ENCODE results near the gene CDH23. TPM values are rescaled to one million over a fixed set of nuclear protein-coding genes. Genes with fewer than 3 reads are reported as not detected.
A peak's percentile ranks its signal among the peaks of the same experiment; 100 is the strongest.

Gene CDH23
- total and polyA plus RNA-seq, 5 donors, result 2.4 to 6.3 (median 5.2) TPM

DNA sequence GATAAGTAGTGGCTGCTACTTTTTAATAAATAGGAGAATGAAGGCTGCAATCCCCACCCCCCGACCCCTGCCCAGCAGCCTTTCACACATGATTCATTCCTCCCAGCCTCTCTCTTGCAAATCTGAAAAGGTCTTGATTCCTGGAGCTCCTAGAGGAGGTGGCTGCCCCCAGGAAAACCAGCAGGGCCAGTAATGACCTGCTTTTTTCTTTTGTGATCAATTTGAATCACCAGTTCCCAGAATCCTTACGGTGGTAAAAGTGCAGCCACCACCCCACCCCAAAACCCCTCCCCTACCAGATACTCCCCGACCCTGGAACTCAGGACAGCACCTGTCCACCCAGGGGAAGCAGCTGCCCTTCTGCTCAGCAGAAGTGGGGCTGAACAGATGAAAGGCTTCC, 213.9 kb downstream of the CDH23 start:
- Histone ChIP-seq H3K4me1 (ENCODE audit: control insufficient read depth, insufficient read depth, low read length) (peaks cover 10% of the 10 kb centered on the region), H3K27me3 (ENCODE audit: control insufficient read depth, insufficient read depth) (no peaks in the 10 kb centered on the region), H3K9me3 (ENCODE audit: control insufficient read depth, low read length) (no peaks in the 10 kb centered on the region), H3K4me3 (ENCODE audit: low read length) (no peak overlapping the region), H3K27ac (ENCODE audit: low read length) (no peak overlapping the region)
- DNase-seq (no peak), ATAC-seq (no peak)
- intact Hi-C loops (cut with DNase I), result no loop called here
- 60% methylated on average over 3 of the region's 3 CpGs for WGBS

DNA sequence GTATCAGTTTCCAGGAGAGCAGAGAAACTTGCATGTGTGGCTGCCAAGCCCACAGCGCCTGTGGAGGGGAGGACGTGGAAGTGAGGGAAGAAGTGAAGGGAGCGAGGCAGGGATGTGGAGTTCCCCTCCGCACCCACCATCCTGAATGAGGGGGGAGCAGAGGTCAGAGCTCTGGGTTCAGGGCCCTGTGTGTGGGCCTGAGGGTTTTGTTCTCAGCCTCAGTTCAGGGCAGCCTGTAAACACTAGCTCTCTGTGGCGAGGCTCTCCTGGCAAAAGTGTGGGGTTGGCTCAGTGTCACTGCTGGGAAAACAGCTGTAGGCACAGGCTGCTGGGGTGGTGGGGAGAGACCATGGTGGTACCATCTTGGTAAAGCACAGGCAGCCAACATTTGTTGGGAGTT, 214.4 kb downstream of the CDH23 start:
- no peak overlapping the region for H3K27ac ChIP-seq (ENCODE audit: low read length)
- no peaks in the 10 kb centered on the region for H3K9me3 ChIP-seq (ENCODE audit: control insufficient read depth, low read length)
- no peak for DNase-seq
- no peaks in the 10 kb centered on the region for H3K27me3 ChIP-seq (ENCODE audit: control insufficient read depth, insufficient read depth)
- intact Hi-C loops (cut with DNase I), result no loop called here
- WGBS, result 80% methylated on average over 5 of the region's 5 CpGs
- H3K4me3 ChIP-seq (ENCODE audit: low read length), result no peak overlapping the region
- H3K4me1 ChIP-seq (ENCODE audit: control insufficient read depth, insufficient read depth, low read length), result peaks cover 10% of the 10 kb centered on the region
- no peak for ATAC-seq

DNA sequence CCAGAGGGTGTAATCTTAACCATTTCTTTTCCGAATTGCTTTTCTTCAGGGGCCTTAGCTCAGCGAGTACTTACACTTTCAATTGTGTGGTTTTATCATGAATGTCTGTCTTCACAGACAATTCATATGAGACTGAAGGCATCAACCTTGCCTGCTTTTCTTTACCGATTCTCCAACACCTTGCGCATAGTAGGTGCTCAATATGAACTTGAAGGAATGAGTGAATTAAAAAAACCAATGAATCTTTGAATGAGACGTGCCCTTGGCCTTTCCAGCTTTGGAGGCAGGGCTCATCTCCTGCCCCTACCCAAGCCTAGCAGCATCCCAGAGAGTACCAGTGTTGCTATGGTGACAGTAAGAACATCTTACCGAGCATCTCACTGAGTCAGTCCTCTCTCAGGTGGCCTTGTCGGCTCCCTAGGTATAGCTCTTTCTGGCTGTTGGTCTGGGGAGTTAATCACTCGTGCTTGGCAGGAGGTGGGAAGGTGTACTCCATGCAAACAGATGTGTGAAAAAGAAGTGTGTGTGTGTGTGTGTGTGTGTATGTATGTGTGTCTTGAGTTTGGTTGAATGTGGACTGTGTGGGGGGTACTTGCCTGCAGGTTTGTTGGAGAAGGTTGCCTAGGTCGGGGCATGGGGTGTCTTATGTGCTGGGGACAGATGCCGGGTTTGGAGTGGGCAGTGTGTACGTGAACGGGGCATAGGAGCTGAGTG, 215.1 kb downstream of the CDH23 start:
- Histone ChIP-seq H3K9me3 (ENCODE audit: control insufficient read depth, low read length) (no peaks in the 10 kb centered on the region), H3K27me3 (ENCODE audit: control insufficient read depth, insufficient read depth) (no peaks in the 10 kb centered on the region), H3K27ac (ENCODE audit: low read length) (no peak overlapping the region), H3K4me1 (ENCODE audit: control insufficient read depth, insufficient read depth, low read length) (peaks cover 10% of the 10 kb centered on the region), H3K4me3 (ENCODE audit: low read length) (no peak overlapping the region)
- no peak for ATAC-seq
- intact Hi-C loops (cut with DNase I), result no loop called here
- no peak for DNase-seq
- 84% methylated on average over 12 of the region's 12 CpGs for WGBS

DNA sequence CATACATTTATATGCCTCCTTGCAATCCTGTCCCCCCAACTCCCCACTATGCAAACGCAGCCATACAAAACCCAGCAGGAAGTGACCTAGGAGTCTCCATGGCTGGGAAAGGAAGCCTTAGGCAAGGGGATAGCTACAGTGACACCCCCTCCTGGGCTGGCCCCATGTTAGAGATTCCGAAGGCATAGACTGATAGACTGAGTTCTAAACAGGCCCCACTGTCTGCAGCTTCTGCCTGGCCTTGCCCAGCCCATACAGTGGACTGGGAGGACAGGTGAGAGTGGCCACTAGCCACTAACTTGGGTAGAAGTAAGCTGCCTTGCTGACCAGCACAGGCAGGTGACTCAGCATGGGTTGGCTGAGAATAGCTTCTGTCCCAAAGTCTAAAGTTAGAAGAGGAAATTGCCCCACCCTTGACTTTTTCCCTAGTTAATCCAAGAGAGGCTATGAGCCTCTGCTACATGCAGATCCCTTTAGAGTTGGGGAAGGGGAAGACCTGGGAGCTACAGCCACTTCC, 216.6 kb downstream of the CDH23 start:
- Histone ChIP-seq H3K27ac (ENCODE audit: low read length) (no peak overlapping the region), H3K4me3 (ENCODE audit: low read length) (no peak overlapping the region), H3K9me3 (ENCODE audit: control insufficient read depth, low read length) (no peaks in the 10 kb centered on the region), H3K27me3 (ENCODE audit: control insufficient read depth, insufficient read depth) (no peaks in the 10 kb centered on the region), H3K4me1 (ENCODE audit: control insufficient read depth, insufficient read depth, low read length) (peaks cover 10% of the 10 kb centered on the region)
- peak in 1 of 3 donors; percentile 40 for DNase-seq
- peak; percentile 57 to 85 for ATAC-seq
- 62% methylated on average over 2 of the region's 2 CpGs for WGBS
- intact Hi-C loops (cut with DNase I), result no loop called here

DNA sequence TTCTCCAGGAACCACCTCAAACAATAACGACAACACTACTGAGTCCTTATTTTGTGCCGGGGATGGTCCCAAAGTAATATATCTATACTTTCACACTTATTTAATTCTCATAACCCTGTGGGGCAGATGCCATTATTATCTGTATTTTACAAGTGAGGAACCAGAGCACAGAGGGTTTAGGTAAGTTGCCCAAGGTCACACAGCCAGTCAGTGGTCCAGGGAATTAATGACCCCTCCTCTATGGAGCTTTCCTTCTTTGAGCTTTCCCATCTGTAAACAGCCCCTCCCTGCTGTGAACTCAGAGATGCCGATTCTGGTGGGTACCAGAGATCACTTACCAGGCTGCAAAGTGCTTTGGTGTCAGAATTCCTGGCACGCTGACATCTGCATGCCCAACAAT, 217.2 kb downstream of the CDH23 start:
- Histone ChIP-seq H3K9me3 (ENCODE audit: control insufficient read depth, low read length) (no peaks in the 10 kb centered on the region), H3K4me1 (ENCODE audit: control insufficient read depth, insufficient read depth, low read length) (peaks cover 10% of the 10 kb centered on the region), H3K27me3 (ENCODE audit: control insufficient read depth, insufficient read depth) (no peaks in the 10 kb centered on the region), H3K4me3 (ENCODE audit: low read length) (no peak overlapping the region), H3K27ac (ENCODE audit: low read length) (no peak overlapping the region)
- DNase-seq (no peak), ATAC-seq (no peak)
- 87% methylated on average over 4 of the region's 4 CpGs for WGBS
- intact Hi-C loops (cut with DNase I), result no loop called here

DNA sequence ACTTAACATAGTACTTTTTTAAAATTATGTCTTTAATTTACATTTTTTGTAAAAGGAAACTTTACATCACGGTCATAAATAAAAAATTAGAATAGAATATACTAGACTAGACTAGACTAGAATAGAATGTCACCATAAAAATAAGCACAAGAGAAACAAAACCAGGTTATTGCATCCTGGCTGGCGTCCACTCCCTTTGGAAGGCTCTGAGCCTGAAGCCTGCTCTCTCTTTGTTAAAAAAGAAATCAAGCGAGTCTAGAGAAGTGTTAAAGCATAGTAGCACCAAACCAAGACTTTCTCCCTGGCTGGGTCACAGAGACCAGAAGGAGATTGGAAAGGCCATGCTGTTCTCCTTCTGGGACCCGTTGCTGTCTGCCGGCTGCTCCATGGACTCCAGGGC, 218.2 kb downstream of the CDH23 start:
- H3K27me3 ChIP-seq (ENCODE audit: control insufficient read depth, insufficient read depth), result no peaks in the 10 kb centered on the region
- no peak for DNase-seq
- no peak overlapping the region for H3K4me3 ChIP-seq (ENCODE audit: low read length)
- ATAC-seq, result no peak
- intact Hi-C loops (cut with DNase I), result no loop called here
- 78% methylated on average over 5 of the region's 5 CpGs for WGBS
- peaks cover 10% of the 10 kb centered on the region for H3K4me1 ChIP-seq (ENCODE audit: control insufficient read depth, insufficient read depth, low read length)
- H3K9me3 ChIP-seq (ENCODE audit: control insufficient read depth, low read length), result no peaks in the 10 kb centered on the region
- no peak overlapping the region for H3K27ac ChIP-seq (ENCODE audit: low read length)

DNA sequence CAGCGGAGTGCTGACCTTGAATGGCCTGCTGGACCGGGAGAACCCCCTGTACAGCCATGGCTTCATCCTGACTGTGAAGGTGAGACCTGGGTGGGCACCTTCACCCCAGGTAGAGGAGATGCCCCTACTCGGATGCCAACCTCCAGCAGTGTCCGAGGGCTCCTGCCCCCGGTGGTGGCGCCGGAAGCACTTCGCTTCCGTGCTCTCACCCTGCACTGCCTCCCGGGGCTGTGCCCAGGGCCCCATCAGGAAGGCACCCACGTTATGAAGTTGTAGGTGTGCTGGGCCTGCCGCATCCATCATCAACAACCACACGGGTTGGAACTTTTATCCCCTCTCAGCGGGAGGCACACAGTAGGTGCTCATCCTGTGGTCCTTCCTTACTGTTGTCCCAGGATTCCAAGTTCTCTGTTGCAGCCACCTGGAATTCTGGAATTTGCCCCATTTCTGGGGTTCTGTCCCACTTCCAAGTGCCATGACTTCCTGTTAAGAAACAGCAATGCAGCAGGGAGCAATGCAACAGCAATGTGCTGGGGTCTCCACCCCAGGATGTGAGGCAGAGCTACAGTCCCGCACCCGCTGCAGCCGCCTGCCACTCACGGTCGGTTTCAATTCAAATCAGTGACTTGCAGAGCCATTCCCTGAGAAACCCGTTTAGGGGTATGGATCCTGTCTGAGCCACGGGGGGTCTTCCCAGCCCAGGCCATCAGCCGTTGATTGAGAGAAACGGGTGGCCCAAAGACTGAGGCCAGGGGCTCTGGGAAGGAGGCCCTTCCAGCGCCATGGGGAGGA, 219.0 kb downstream of the CDH23 start:
- no peak overlapping the region for H3K4me3 ChIP-seq (ENCODE audit: low read length)
- WGBS, result 90% methylated on average over 24 of the region's 24 CpGs
- no peaks in the 10 kb centered on the region for H3K27me3 ChIP-seq (ENCODE audit: control insufficient read depth, insufficient read depth)
- DNase-seq (no peak), ATAC-seq (no peak)
- H3K4me1 ChIP-seq (ENCODE audit: control insufficient read depth, insufficient read depth, low read length), result peaks cover 10% of the 10 kb centered on the region
- no peaks in the 10 kb centered on the region for H3K9me3 ChIP-seq (ENCODE audit: control insufficient read depth, low read length)
- intact Hi-C loops (cut with DNase I), result no loop called here
- no peak overlapping the region for H3K27ac ChIP-seq (ENCODE audit: low read length)

DNA sequence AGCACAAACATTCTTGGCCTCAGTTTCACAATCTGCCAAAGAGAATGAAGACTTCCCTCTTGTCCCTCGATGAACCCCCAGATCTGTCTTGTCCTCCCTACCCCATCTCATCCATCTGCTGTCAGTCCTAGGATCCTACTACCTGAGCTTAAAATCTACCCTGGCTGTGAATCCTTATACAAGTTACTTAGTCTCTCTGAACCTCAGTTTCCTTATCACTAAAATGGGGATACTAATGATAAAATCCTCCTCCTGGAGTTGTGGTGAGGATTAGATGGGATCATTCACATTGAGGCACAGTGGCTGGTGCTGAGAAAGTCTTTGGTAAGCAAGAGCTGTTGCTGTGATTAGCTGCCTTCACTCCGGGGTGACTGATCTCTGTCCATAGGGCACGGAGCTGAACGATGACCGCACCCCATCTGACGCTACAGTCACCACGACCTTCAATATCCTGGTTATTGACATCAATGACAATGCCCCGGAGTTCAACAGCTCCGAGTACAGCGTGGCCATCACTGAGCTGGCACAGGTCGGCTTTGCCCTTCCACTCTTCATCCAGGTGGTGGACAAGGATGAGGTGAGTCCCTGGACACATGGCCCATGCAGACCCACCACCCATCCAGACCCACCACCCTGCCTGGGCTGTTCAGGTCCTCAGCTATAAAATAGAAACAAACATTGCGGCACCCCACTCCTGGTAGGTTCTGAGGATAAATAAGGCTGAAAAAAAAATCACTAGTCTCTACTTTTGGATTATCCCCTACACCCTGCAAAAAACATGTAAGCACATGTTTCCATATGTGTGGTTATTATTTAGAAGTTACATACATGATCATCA, 220.3 kb downstream of the CDH23 start:
- Histone ChIP-seq H3K4me1 (ENCODE audit: control insufficient read depth, insufficient read depth, low read length) (peaks cover 18% of the 10 kb centered on the region), H3K9me3 (ENCODE audit: control insufficient read depth, low read length) (no peaks in the 10 kb centered on the region), H3K27ac (ENCODE audit: low read length) (no peak overlapping the region), H3K27me3 (ENCODE audit: control insufficient read depth, insufficient read depth) (no peaks in the 10 kb centered on the region), H3K4me3 (ENCODE audit: low read length) (no peak overlapping the region)
- no peak for DNase-seq
- ATAC-seq, result no peak
- WGBS, result 97% methylated on average over 12 of the region's 12 CpGs
- intact Hi-C loops (cut with DNase I), result no loop called here

DNA sequence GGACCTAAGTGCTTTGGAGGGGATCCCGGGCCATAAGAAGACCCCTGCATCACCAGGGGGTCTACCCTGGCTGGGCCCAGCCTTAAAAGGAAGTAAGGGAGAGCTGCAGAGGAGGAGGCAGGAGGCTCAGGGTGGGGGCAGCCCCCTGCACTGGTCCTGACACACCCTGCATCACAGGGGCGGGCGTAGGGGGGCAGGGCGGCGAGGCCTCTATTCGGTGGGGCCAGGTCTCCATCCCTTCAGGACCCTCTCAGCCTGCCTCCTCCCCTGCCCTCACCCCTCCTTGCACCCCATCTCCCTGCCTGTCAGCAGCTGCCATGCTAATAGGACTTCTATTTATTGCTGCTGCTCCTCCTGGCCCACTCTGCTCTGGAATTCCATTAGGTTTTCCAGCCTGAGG, 221.5 kb downstream of the CDH23 start:
- ATAC-seq, result no peak
- Histone ChIP-seq H3K9me3 (ENCODE audit: control insufficient read depth, low read length) (no peaks in the 10 kb centered on the region), H3K4me3 (ENCODE audit: low read length) (no peak overlapping the region), H3K4me1 (ENCODE audit: control insufficient read depth, insufficient read depth, low read length) (peaks cover 21% of the 10 kb centered on the region), H3K27me3 (ENCODE audit: control insufficient read depth, insufficient read depth) (no peaks in the 10 kb centered on the region), H3K27ac (ENCODE audit: low read length) (no peak overlapping the region)
- 91% methylated on average over 6 of the region's 6 CpGs for WGBS
- DNase-seq, result no peak
- intact Hi-C loops (cut with DNase I), result no loop called here

DNA sequence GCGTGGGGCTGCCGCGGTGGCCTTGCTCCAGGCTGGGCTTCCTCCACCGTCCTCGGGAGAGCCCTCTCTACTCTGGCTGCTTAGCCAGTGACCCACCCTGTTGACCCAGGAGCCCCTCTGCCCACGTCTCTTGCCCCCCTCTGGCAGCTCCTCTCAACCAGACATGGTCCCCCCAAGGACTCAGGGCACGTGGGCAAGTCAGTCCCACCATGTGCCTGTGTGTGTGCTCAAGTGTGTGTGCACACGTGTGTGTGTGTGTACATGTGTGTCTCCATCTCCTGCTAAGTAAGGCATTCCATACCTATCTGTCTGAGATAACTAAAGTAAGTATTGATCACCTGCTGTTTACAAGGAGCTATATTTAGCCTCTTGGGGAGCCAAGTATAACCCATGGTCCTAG, 221.9 kb downstream of the CDH23 start:
- H3K27me3 ChIP-seq (ENCODE audit: control insufficient read depth, insufficient read depth), result no peaks in the 10 kb centered on the region
- no peak for ATAC-seq
- 83% methylated on average over 8 of the region's 8 CpGs for WGBS
- no peaks in the 10 kb centered on the region for H3K9me3 ChIP-seq (ENCODE audit: control insufficient read depth, low read length)
- intact Hi-C loops (cut with DNase I), result no loop called here
- DNase-seq, result no peak
- H3K27ac ChIP-seq (ENCODE audit: low read length), result no peak overlapping the region
- H3K4me3 ChIP-seq (ENCODE audit: low read length), result no peak overlapping the region
- peaks cover 20% of the 10 kb centered on the region for H3K4me1 ChIP-seq (ENCODE audit: control insufficient read depth, insufficient read depth, low read length)

DNA sequence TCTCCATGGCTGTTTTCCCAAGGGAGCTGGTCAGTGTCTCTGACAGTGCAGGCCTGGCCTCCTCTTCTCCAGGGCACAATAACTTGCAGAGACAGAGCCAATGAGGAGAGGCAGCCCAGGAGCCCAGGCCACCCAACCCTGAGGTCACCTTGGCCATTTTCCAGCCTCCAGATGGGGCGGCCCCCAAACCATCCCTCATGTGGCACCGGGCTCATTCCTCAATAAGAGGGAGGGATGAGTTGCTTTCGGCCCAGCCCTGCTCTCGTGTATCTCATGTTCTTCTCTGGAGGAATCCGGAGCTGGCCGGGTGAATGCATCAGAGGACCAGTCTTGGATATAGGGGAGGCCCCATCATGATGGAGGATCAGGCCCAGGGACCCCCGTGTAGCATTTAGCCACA, 223.9 kb downstream of the CDH23 start:
- Histone ChIP-seq H3K4me3 (ENCODE audit: low read length) (no peak overlapping the region), H3K4me1 (ENCODE audit: control insufficient read depth, insufficient read depth, low read length) (peaks cover 16% of the 10 kb centered on the region), H3K9me3 (ENCODE audit: control insufficient read depth, low read length) (no peaks in the 10 kb centered on the region), H3K27me3 (ENCODE audit: control insufficient read depth, insufficient read depth) (no peaks in the 10 kb centered on the region), H3K27ac (ENCODE audit: low read length) (no peak overlapping the region)
- ATAC-seq, result no peak
- WGBS, result 81% methylated on average over 7 of the region's 7 CpGs
- intact Hi-C loops (cut with DNase I), result no loop called here
- no peak for DNase-seq

Data from right cardiac atrium (tissue), 5 donors.